Measurements from ENCODE around the gene KRTCAP2. TPM values are rescaled to one million over a fixed set of nuclear protein-coding genes. Genes with fewer than 3 reads are reported as not detected.
A peak's percentile ranks its signal among the peaks of the same experiment; 100 is the strongest.

The KRTCAP2 gene
- total and polyA plus RNA-seq, 5 donors from 2014 or later, result 122 to 537 (median 498) TPM

DNA sequence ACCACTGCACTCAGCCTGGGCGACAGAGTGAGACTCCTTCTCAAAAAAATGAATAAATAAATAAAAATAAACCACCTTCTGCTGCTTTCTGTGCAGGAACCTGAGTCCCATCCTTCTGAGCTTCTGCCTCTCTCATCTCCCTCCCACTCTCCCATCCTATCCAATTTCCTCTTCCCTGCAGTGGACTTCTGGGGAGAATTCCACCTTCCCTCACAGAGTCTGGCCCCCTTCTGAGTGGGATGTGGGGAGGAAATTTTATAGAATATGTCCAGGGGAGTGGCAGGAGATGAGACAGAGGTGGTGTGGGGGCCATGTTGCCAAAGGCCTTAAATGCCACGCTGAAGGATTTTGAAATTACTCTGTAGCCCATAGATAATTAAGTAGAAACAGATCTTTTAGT is 50.8 kb downstream of the KRTCAP2 start:
- Histone ChIP-seq H3K4me1 (ENCODE audit: control insufficient read depth, insufficient read depth, low read length, poor library complexity, severe bottlenecking) (peaks cover 10% of the 10 kb centered on the region), H3K27me3 (ENCODE audit: control insufficient read depth, insufficient read depth, low read length) (peaks cover 5% of the 10 kb centered on the region), H3K9me3 (ENCODE audit: control insufficient read depth in 2 of 2, low read length in 2 of 2) (no peaks in the 10 kb centered on the region), H3K27ac (ENCODE audit: insufficient read depth, low read length, poor library complexity, severe bottlenecking) (no peak overlapping the region), H3K4me3 (ENCODE audit: low read depth, low read length) (no peak overlapping the region), H3K36me3 (ENCODE audit: control insufficient read depth, insufficient read depth, low read length) (no peaks in the 10 kb centered on the region)
- Mint-ChIP-seq H3K27me3 (peaks cover 51% of the 10 kb centered on the region), H3K36me3 (no peaks in the 10 kb centered on the region), H3K4me1 (peaks cover 0 to 7% (median 6%) of the 10 kb centered on the region in 4 donors), H3K9me3 (no peaks in the 10 kb centered on the region), H3K4me3 (no peak overlapping the region), H3K27ac (peak overlapping the region in 1 of 3 donors; percentile 22)
- ATAC-seq (ENCODE audit: low read depth in 2 of 2), result no peak
- no peak for DNase-seq

DNA sequence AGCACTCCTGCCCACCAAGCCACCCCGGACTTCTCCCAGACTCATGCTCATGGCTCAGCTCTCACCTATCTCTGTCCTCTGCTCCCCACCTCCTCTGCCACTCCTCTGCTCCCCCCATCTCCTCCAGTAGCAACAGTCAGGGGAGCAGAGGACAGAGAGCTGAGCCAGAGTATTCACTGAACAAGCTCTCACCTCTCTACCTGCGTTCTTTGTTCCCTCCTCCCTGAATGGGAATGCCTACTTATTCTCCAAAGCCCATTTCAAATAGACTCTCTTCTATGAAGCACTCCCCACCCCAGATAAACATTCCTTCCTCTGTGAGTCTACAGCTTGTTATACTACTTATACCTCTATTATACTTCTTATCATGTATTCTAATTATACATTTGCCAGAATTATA is 51.9 kb downstream of the KRTCAP2 start:
- Histone ChIP-seq H3K4me3 (ENCODE audit: low read depth, low read length) (no peak overlapping the region), H3K27ac (ENCODE audit: insufficient read depth, low read length, poor library complexity, severe bottlenecking) (no peak overlapping the region), H3K36me3 (ENCODE audit: control insufficient read depth, insufficient read depth, low read length) (no peaks in the 10 kb centered on the region), H3K4me1 (ENCODE audit: control insufficient read depth, insufficient read depth, low read length, poor library complexity, severe bottlenecking) (no peaks in the 10 kb centered on the region), H3K9me3 (ENCODE audit: control insufficient read depth in 2 of 2, low read length in 2 of 2) (no peaks in the 10 kb centered on the region), H3K27me3 (ENCODE audit: control insufficient read depth, insufficient read depth, low read length) (peaks cover 2% of the 10 kb centered on the region)
- Mint-ChIP-seq H3K4me3 (no peak overlapping the region), H3K36me3 (no peaks in the 10 kb centered on the region), H3K27ac (no peak overlapping the region), H3K27me3 (peaks cover 47% of the 10 kb centered on the region), H3K9me3 (no peaks in the 10 kb centered on the region), H3K4me1 (no peaks in the 10 kb centered on the region)
- ATAC-seq (ENCODE audit: low read depth in 2 of 2) (no peak), DNase-seq (no peak)

DNA sequence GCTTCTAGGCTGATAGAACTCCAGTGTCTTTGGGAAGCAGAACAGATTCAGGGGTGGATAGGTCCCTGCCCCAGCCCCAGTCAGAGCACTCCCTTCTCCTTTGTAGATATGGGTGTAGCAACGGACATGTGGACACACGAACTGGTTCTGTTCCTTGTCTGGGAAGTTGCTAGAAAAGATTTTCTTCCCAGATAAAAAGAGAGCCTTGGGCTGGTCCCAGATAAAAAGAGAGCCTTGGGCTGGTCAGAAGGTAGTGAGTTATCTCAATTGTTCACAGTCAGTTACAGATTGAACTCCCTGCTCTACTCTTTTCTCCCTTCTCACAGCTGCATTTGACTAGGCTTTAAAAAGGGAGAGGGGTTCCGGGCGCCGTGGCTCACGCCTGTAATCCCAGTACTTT is 52.9 kb downstream of the KRTCAP2 start:
- Histone ChIP-seq H3K27me3 (ENCODE audit: control insufficient read depth, insufficient read depth, low read length) (peaks cover 2% of the 10 kb centered on the region), H3K9me3 (ENCODE audit: control insufficient read depth in 2 of 2, low read length in 2 of 2) (no peaks in the 10 kb centered on the region), H3K27ac (ENCODE audit: insufficient read depth, low read length, poor library complexity, severe bottlenecking) (no peak overlapping the region), H3K36me3 (ENCODE audit: control insufficient read depth, insufficient read depth, low read length) (no peaks in the 10 kb centered on the region), H3K4me3 (ENCODE audit: low read depth, low read length) (no peak overlapping the region), H3K4me1 (ENCODE audit: control insufficient read depth, insufficient read depth, low read length, poor library complexity, severe bottlenecking) (no peaks in the 10 kb centered on the region)
- ATAC-seq (ENCODE audit: low read depth in 2 of 2) (no peak), DNase-seq (no peak)
- Mint-ChIP-seq H3K4me1 (no peaks in the 10 kb centered on the region), H3K36me3 (no peaks in the 10 kb centered on the region), H3K27ac (no peak overlapping the region), H3K27me3 (peaks cover 41% of the 10 kb centered on the region), H3K9me3 (no peaks in the 10 kb centered on the region), H3K4me3 (no peak overlapping the region)

Other genes with a start within 250 kb of the KRTCAP2 start
- 19.1 TPM for gene PMVK, start 236.6 kb downstream of the KRTCAP2 start, total RNA-seq
- gene PMVK, start 236.6 kb downstream of the KRTCAP2 start, polyA plus RNA-seq, result 10 to 100 TPM; 49.3 to 76.9 (median 65.5) TPM
- 774 TPM for gene PBXIP1, start 217.2 kb downstream of the KRTCAP2 start, total RNA-seq
- gene PBXIP1, start 217.2 kb downstream of the KRTCAP2 start, polyA plus RNA-seq, result 100 to 1,000 TPM; 349 to 464 (median 399) TPM
- 41.9 TPM for gene PYGO2, start 211.5 kb downstream of the KRTCAP2 start, total RNA-seq
- 10 to 100 TPM; 30.2 to 47.3 (median 46.9) TPM for gene PYGO2, start 211.5 kb downstream of the KRTCAP2 start, polyA plus RNA-seq
- 71.3 TPM for gene SHC1, start 202.6 kb downstream of the KRTCAP2 start, total RNA-seq
- gene SHC1, start 202.6 kb downstream of the KRTCAP2 start, polyA plus RNA-seq, result 10 to 100 TPM; 27.0 to 40.3 (median 30.3) TPM
- 8.5 TPM for gene CKS1B, start 198.6 kb downstream of the KRTCAP2 start, total RNA-seq
- gene CKS1B, start 198.6 kb downstream of the KRTCAP2 start, polyA plus RNA-seq, result 10 to 100 TPM; 51.3 to 60.0 (median 56.4) TPM
- 39.1 TPM for gene FLAD1, start 190.0 kb downstream of the KRTCAP2 start, total RNA-seq
- gene FLAD1, start 190.0 kb downstream of the KRTCAP2 start, polyA plus RNA-seq, result 10 to 100 TPM; 41.0 to 60.3 (median 44.0) TPM
- gene LENEP, start 179.7 kb downstream of the KRTCAP2 start, total RNA-seq, result not detected
- gene LENEP, start 179.7 kb downstream of the KRTCAP2 start, polyA plus RNA-seq, result not detected
- gene ZBTB7B, start 170.5 kb downstream of the KRTCAP2 start, total RNA-seq, result 68.0 TPM
- gene ZBTB7B, start 170.5 kb downstream of the KRTCAP2 start, polyA plus RNA-seq, result 1 to 10 TPM; 3.7 to 6.5 (median 5.3) TPM
- gene DCST2, start 139.5 kb downstream of the KRTCAP2 start, total RNA-seq, result 1.4 TPM
- gene DCST2, start 139.5 kb downstream of the KRTCAP2 start, polyA plus RNA-seq, result not detected
- gene DCST1, start 139.5 kb downstream of the KRTCAP2 start, total RNA-seq, result 0.32 TPM
- not detected for gene DCST1, start 139.5 kb downstream of the KRTCAP2 start, polyA plus RNA-seq
- gene ADAM15, start 122.0 kb downstream of the KRTCAP2 start, total RNA-seq, result 31.5 TPM
- 10 to 100 TPM in 3 of 4 donors, 1 to 10 TPM in 1; 9.8 to 24.7 (median 17.2) TPM for gene ADAM15, start 122.0 kb downstream of the KRTCAP2 start, polyA plus RNA-seq
- gene EFNA4, start 109.6 kb downstream of the KRTCAP2 start, total RNA-seq, result 6.1 TPM
- gene EFNA4, start 109.6 kb downstream of the KRTCAP2 start, polyA plus RNA-seq, result 1 to 10 TPM; 2.5 to 5.9 (median 4.2) TPM
- 0.52 TPM for gene EFNA3, start 94.5 kb downstream of the KRTCAP2 start, total RNA-seq
- gene EFNA3, start 94.5 kb downstream of the KRTCAP2 start, polyA plus RNA-seq, result 1 to 10 TPM in 1 of 4 donors, under 1 TPM in 3; 0.42 to 1.2 (median 0.69) TPM
- 0.30 TPM for gene EFNA1, start 45.4 kb downstream of the KRTCAP2 start, total RNA-seq
- gene EFNA1, start 45.4 kb downstream of the KRTCAP2 start, polyA plus RNA-seq, result 1 to 10 TPM; 1.4 to 6.8 (median 3.3) TPM
- 24.1 TPM for gene SLC50A1, start 37.5 kb downstream of the KRTCAP2 start, total RNA-seq
- gene SLC50A1, start 37.5 kb downstream of the KRTCAP2 start, polyA plus RNA-seq, result 10 to 100 TPM; 45.1 to 59.3 (median 46.0) TPM
- gene DPM3, start 32.8 kb downstream of the KRTCAP2 start, total RNA-seq, result 28.1 TPM
- 100 to 1,000 TPM in 3 of 4 donors, 10 to 100 TPM in 1; 98.3 to 116 (median 101) TPM for gene DPM3, start 32.8 kb downstream of the KRTCAP2 start, polyA plus RNA-seq
- gene TRIM46, start 545 bp upstream of the KRTCAP2 start, total RNA-seq, result 6.1 TPM
- 1 to 10 TPM in 2 of 4 donors, under 1 TPM in 2; 0.44 to 1.6 (median 0.78) TPM for gene TRIM46, start 545 bp upstream of the KRTCAP2 start, polyA plus RNA-seq
- gene THBS3, start 34.6 kb upstream of the KRTCAP2 start, total RNA-seq, result 18.4 TPM
- 1 to 10 TPM; 2.7 to 4.1 (median 3.7) TPM for gene THBS3, start 34.6 kb upstream of the KRTCAP2 start, polyA plus RNA-seq
- 18.4 TPM for gene MTX1, start 35.4 kb upstream of the KRTCAP2 start, total RNA-seq
- gene MTX1, start 35.4 kb upstream of the KRTCAP2 start, polyA plus RNA-seq, result 10 to 100 TPM; 44.3 to 52.2 (median 49.0) TPM
- gene ENTREP3, start 82.2 kb upstream of the KRTCAP2 start, total RNA-seq, result 7.8 TPM
- gene ENTREP3, start 82.2 kb upstream of the KRTCAP2 start, polyA plus RNA-seq, result under 1 TPM; 0.57 to 0.97 (median 0.72) TPM
- 57.3 TPM for gene SCAMP3, start 89.1 kb upstream of the KRTCAP2 start, total RNA-seq
- 100 to 1,000 TPM; 110 to 150 (median 141) TPM for gene SCAMP3, start 89.1 kb upstream of the KRTCAP2 start, polyA plus RNA-seq
- 76.6 TPM for gene CLK2, start 100.2 kb upstream of the KRTCAP2 start, total RNA-seq
- 10 to 100 TPM; 11.4 to 17.4 (median 15.5) TPM for gene CLK2, start 100.2 kb upstream of the KRTCAP2 start, polyA plus RNA-seq
- gene HCN3, start 104.2 kb upstream of the KRTCAP2 start, total RNA-seq, result 1.5 TPM
- gene HCN3, start 104.2 kb upstream of the KRTCAP2 start, polyA plus RNA-seq, result under 1 TPM in 3 of 4 donors, not detected in 1; 0.07 to 0.15 (median 0.11) TPM
- gene PKLR, start 128.1 kb upstream of the KRTCAP2 start, total RNA-seq, result not detected
- gene PKLR, start 128.1 kb upstream of the KRTCAP2 start, polyA plus RNA-seq, result not detected
- 67.9 TPM for gene FDPS, start 135.6 kb upstream of the KRTCAP2 start, total RNA-seq
- gene FDPS, start 135.6 kb upstream of the KRTCAP2 start, polyA plus RNA-seq, result 100 to 1,000 TPM; 114 to 159 (median 123) TPM
- gene RUSC1, start 147.6 kb upstream of the KRTCAP2 start, total RNA-seq, result 12.4 TPM
- 10 to 100 TPM in 1 of 4 donors, 1 to 10 TPM in 3; 7.1 to 10.0 (median 8.8) TPM for gene RUSC1, start 147.6 kb upstream of the KRTCAP2 start, polyA plus RNA-seq